Endometrial microvascular endothelial cells (primary cell): ENCODE data around the gene PLEKHH1. TPM values are rescaled to one million over a fixed set of nuclear protein-coding genes. Genes with fewer than 3 reads are reported as not detected.
"Not testable (repeated sequence)": the region's sequence is repeated elsewhere in the genome, so short reads cannot be mapped to it uniquely, and the experiment has no call there.

ENCODE experiments used
- in situ Hi-C: cut with HindIII; loops from 2 replicates; pipeline ENCODE4 v1.10.0; 2017; ENCODE audit warnings: low sequenced_read_pairs, low pct_unique_long_range_greater_than_20kb; ENCODE audit errors: inconsistent ontology term
- total RNA-seq: library from RNA; depleted of rRNA; stranded (reverse); fragments of >200 nt; gene quantifications from one replicate; pipeline ENCODE4 v1.2.3, GENCODE V29; 2015; ENCODE audit errors: inconsistent ontology term

PLEKHH1 gene
- total RNA-seq, 1 donor from 2014 or later, result 3.6 TPM

GRCh38 chr14:67526676-67527459 lies 6.2 kb upstream of the PLEKHH1 start:
- in situ Hi-C loops, result no loop called here

GRCh38 chr14:67527756-67528155 lies 5.3 kb upstream of the PLEKHH1 start:
- in situ Hi-C loops, result no loop called here

GRCh38 chr14:67528276-67528675 lies 4.8 kb upstream of the PLEKHH1 start:
- in situ Hi-C loops, result no loop called here

GRCh38 chr14:67529947-67530935 lies 2.8 kb upstream of the PLEKHH1 start:
- in situ Hi-C loops, result no loop called here

- in situ Hi-C loops, result no loop called here
Observed at GRCh38 chr14:67532606-67532997, 488 bp upstream of the PLEKHH1 start.

GRCh38 chr14:67533754-67534085 lies 630 bp downstream of the PLEKHH1 start:
- in situ Hi-C loops, result no loop called here

- in situ Hi-C loops, result no loop called here
Observed at GRCh38 chr14:67536087-67536486, 3.0 kb downstream of the PLEKHH1 start.

- in situ Hi-C loops, result no loop called here
Observed at GRCh38 chr14:67537736-67538135, 4.6 kb downstream of the PLEKHH1 start.

GRCh38 chr14:67538501-67538900 lies 5.4 kb downstream of the PLEKHH1 start:
- in situ Hi-C loops, result no loop called here

- in situ Hi-C loops, result no loop called here
Observed at GRCh38 chr14:67539116-67539515, 6.0 kb downstream of the PLEKHH1 start.

GRCh38 chr14:67541448-67542387 lies 8.6 kb downstream of the PLEKHH1 start:
- in situ Hi-C loops, result no loop called here

- in situ Hi-C loops, result not testable (repeated sequence)
Observed at GRCh38 chr14:67542620-67543019, 9.5 kb downstream of the PLEKHH1 start.

- in situ Hi-C loops, result no loop called here
Observed at GRCh38 chr14:67544590-67544989, 11.5 kb downstream of the PLEKHH1 start.

- in situ Hi-C loops, result no loop called here
Observed at GRCh38 chr14:67547224-67547780, 14.2 kb downstream of the PLEKHH1 start.

- in situ Hi-C loops, result no loop called here
Observed at GRCh38 chr14:67549734-67550133, 16.6 kb downstream of the PLEKHH1 start.

- in situ Hi-C loops, result no loop called here
Observed at GRCh38 chr14:67551123-67551522, 18.0 kb downstream of the PLEKHH1 start.

- in situ Hi-C loops, result no loop called here
Observed at GRCh38 chr14:67551940-67552339, 18.9 kb downstream of the PLEKHH1 start.

GRCh38 chr14:67553547-67553946 lies 20.5 kb downstream of the PLEKHH1 start:
- in situ Hi-C loops, result no loop called here

- in situ Hi-C loops, result no loop called here
Observed at GRCh38 chr14:67554341-67554740, 21.3 kb downstream of the PLEKHH1 start.
